ENCODE data around the gene GLRX2. TPM values are rescaled to one million over a fixed set of nuclear protein-coding genes. Genes with fewer than 3 reads are reported as not detected.

The GLRX2 gene
- total and polyA plus RNA-seq, 4 experiments from 2014 or later: 15.0 to 17.0 (median 15.8) TPM

DNA sequence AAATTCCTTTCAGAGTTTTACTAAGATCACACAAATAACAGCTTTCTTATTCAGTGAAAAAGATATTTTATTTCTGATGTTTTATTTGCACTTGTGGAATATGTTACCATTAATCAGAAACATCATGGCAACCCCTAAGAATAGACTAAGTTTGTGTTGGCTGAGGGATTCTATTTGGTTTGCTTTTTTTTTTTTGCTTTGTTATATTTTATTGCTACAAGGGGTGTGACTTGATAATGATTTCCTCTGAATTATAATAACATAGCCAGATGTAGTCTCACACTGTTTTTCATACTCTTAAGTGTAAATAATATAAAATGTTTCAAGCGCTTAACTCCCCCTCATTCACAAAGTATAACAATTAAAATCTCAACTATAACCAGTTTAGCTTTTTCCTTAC is 20.0 kb downstream of the GLRX2 start:
- no peak for DNase-seq
- Mint-ChIP-seq H3K4me3 (no peak overlapping the region), H3K27me3 (no peaks in the 10 kb centered on the region), H3K9me3 (no peaks in the 10 kb centered on the region), H3K36me3 (peaks cover 46 to 51% of the 10 kb centered on the region in 2 donors), H3K4me1 (peaks cover 0 to 7% (median 0%) of the 10 kb centered on the region in 4 donors), H3K27ac (peak overlapping the region in 1 of 7 donors; percentile 27)
- intact Hi-C loops (cut with micrococcal nuclease): no loop called here
- Histone ChIP-seq H3K27me3 (ENCODE audit: insufficient read depth, low read length) (no peaks in the 10 kb centered on the region), H3K4me3 (ENCODE audit: low read length in 2 of 2) (no peak overlapping the region), H3K4me1 (ENCODE audit: insufficient read depth, low read length) (no peaks in the 10 kb centered on the region), H3K27ac (ENCODE audit: low read depth, low read length) (no peak overlapping the region), H3K36me3 (ENCODE audit: insufficient read depth, low read length) (peaks cover 33% of the 10 kb centered on the region), H3K9me3 (ENCODE audit: control insufficient read depth in 1 of 2, low read length in 2 of 2) (no peaks in the 10 kb centered on the region)
- CTCF ChIA-PET (ENCODE audit: partially characterized antibody): interaction anchor here (1.1 to 1.7 kb wide), 3 partner anchors 8 to 38 kb away, joined by 3 to 6 read pairs (median 5); no protein-coding TSS in a partner anchor
- POLR2A ChIA-PET (ENCODE audit: partially characterized antibody): interaction anchor here (0.6 to 1.2 kb wide), 2 partner anchors 27 to 77 kb away, joined by 3 to 7 read pairs; partner anchors contain the start of gene UCHL5

- no peak overlapping the region for H3K4me3 ChIP-seq (ENCODE audit: low read length in 2 of 2)
- H3K4me1 ChIP-seq (ENCODE audit: insufficient read depth, low read length): no peaks in the 10 kb centered on the region
- CTCF ChIA-PET (ENCODE audit: partially characterized antibody): no interaction called here
- H3K9me3 ChIP-seq (ENCODE audit: control insufficient read depth in 1 of 2, low read length in 2 of 2): no peaks in the 10 kb centered on the region
- H3K27me3 Mint-ChIP-seq: no peaks in the 10 kb centered on the region
- H3K27ac ChIP-seq (ENCODE audit: low read depth, low read length): no peak overlapping the region
- intact Hi-C loops (cut with micrococcal nuclease): no loop called here
- peak overlapping the region in 1 of 7 donors; percentile 63 for H3K27ac Mint-ChIP-seq
- peaks cover 54 to 56% of the 10 kb centered on the region in 2 donors for H3K36me3 Mint-ChIP-seq
- peaks cover 0 to 7% (median 0%) of the 10 kb centered on the region in 4 donors for H3K4me1 Mint-ChIP-seq
- H3K9me3 Mint-ChIP-seq: no peaks in the 10 kb centered on the region
- no peaks in the 10 kb centered on the region for H3K27me3 ChIP-seq (ENCODE audit: insufficient read depth, low read length)
- POLR2A ChIA-PET (ENCODE audit: partially characterized antibody): no interaction called here
- no peak overlapping the region for H3K4me3 Mint-ChIP-seq
- peaks cover 35% of the 10 kb centered on the region for H3K36me3 ChIP-seq (ENCODE audit: insufficient read depth, low read length)
- no peak for DNase-seq
These were observed 21.7 kb downstream of the GLRX2 start for GRCh38 chr1:193083365-193084088.

DNA sequence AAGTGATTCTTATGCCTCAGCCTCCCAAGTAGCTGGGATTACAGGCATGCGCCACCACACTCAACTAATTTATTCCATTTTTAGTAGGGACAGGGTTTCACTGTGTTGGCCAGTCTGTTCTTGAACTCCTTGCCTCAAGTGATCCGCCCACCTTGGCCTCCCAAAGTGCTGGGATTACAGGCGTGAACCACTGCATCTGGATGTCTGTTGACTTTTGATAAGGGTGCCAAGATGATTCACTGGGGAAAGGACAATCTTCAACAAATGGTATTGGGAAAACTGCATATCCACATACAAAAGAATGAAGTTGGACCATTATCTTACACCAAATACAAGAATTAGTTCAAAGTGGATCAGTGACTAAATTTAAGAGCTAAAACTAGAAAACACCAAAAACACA is 26.0 kb downstream of the GLRX2 start:
- H3K9me3 ChIP-seq (ENCODE audit: control insufficient read depth in 1 of 2, low read length in 2 of 2): no peaks in the 10 kb centered on the region

DNA sequence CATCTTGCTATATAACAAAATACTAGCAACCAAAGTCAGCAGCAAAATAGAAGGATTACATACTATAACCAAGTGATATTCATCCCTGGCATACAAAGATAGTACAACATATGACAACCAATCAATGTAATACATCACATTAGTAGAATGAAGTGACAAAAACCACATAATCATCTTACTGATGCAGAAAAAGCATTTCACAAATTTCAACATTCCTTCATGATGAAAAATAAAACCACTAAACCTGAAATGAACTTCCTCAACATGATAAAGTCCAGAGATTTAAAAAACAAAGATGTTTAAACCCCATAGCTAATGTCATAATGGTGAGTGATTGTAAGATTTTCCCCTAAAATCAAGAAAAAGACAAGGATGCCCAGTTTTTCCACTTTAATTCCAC is 27.2 kb downstream of the GLRX2 start:
- H3K27ac ChIP-seq (ENCODE audit: low read depth, low read length): no peak overlapping the region
- H3K9me3 Mint-ChIP-seq: no peaks in the 10 kb centered on the region
- H3K27ac Mint-ChIP-seq: no peak overlapping the region
- peaks cover 46 to 47% of the 10 kb centered on the region in 2 donors for H3K36me3 Mint-ChIP-seq
- peaks cover 0 to 11% (median 5%) of the 10 kb centered on the region in 4 donors for H3K4me1 Mint-ChIP-seq
- H3K4me1 ChIP-seq (ENCODE audit: insufficient read depth, low read length): no peaks in the 10 kb centered on the region
- no peak for DNase-seq
- intact Hi-C loops (cut with micrococcal nuclease): no loop called here
- no peaks in the 10 kb centered on the region for H3K27me3 ChIP-seq (ENCODE audit: insufficient read depth, low read length)
- no peaks in the 10 kb centered on the region for H3K27me3 Mint-ChIP-seq
- H3K4me3 Mint-ChIP-seq: no peak overlapping the region
- no peak overlapping the region for H3K4me3 ChIP-seq (ENCODE audit: low read length in 2 of 2)
- peaks cover 27% of the 10 kb centered on the region for H3K36me3 ChIP-seq (ENCODE audit: insufficient read depth, low read length)
- CTCF ChIA-PET (ENCODE audit: partially characterized antibody): no interaction called here
- H3K9me3 ChIP-seq (ENCODE audit: control insufficient read depth in 1 of 2, low read length in 2 of 2): no peaks in the 10 kb centered on the region
- POLR2A ChIA-PET (ENCODE audit: partially characterized antibody): no interaction called here

More for the DNA sequence above, 26.0 kb downstream of the GLRX2 start:
- peaks cover 37% of the 10 kb centered on the region for H3K36me3 ChIP-seq (ENCODE audit: insufficient read depth, low read length)
- ChIA-PET CTCF (ENCODE audit: partially characterized antibody) (no interaction called here), POLR2A (ENCODE audit: partially characterized antibody) (no interaction called here)
- H3K36me3 Mint-ChIP-seq: peaks cover 55 to 57% of the 10 kb centered on the region in 2 donors
- DNase-seq: no peak
- no peaks in the 10 kb centered on the region for H3K9me3 Mint-ChIP-seq
- H3K4me1 Mint-ChIP-seq: peaks cover 0 to 10% (median 5%) of the 10 kb centered on the region in 4 donors
- H3K27ac Mint-ChIP-seq: peak overlapping the region in 1 of 7 donors; percentile 8
- no peak overlapping the region for H3K4me3 ChIP-seq (ENCODE audit: low read length in 2 of 2)
- intact Hi-C loops (cut with micrococcal nuclease): no loop called here
- no peaks in the 10 kb centered on the region for H3K27me3 Mint-ChIP-seq
- no peak overlapping the region for H3K4me3 Mint-ChIP-seq
- no peak overlapping the region for H3K27ac ChIP-seq (ENCODE audit: low read depth, low read length)
- no peaks in the 10 kb centered on the region for H3K4me1 ChIP-seq (ENCODE audit: insufficient read depth, low read length)
- H3K27me3 ChIP-seq (ENCODE audit: insufficient read depth, low read length): no peaks in the 10 kb centered on the region

- no peaks in the 10 kb centered on the region for H3K27me3 Mint-ChIP-seq
- no peaks in the 10 kb centered on the region for H3K9me3 Mint-ChIP-seq
- peaks cover 31 to 55% (median 46%) of the 10 kb centered on the region in 4 donors for H3K4me1 Mint-ChIP-seq
- peak overlapping the region; percentile 39 for H3K27ac ChIP-seq (ENCODE audit: low read depth, low read length)
- peak overlapping the region in 6 of 8 donors; percentile 7 to 74 (median 43) for H3K4me3 Mint-ChIP-seq
- H3K4me1 ChIP-seq (ENCODE audit: insufficient read depth, low read length): peaks cover 29% of the 10 kb centered on the region
- H3K36me3 ChIP-seq (ENCODE audit: insufficient read depth, low read length): no peaks in the 10 kb centered on the region
- H3K4me3 ChIP-seq (ENCODE audit: low read length in 2 of 2): no peak overlapping the region
- DNase-seq: peak in 2 of 5 donors; percentile 4 to 33
- ChIA-PET POLR2A (ENCODE audit: partially characterized antibody) (interaction anchor here (1.6 to 2.2 kb wide), 2 partner anchors 12 to 33 kb away, joined by 4 to 9 read pairs; partner anchors contain the start of genes RO60 and UCHL5), CTCF (ENCODE audit: partially characterized antibody) (interaction anchor here (0.7 to 2.4 kb wide), 5 partner anchors 12 to 1223 kb away, joined by 3 to 13 read pairs (median 5); partner anchors contain the start of genes RO60 and UCHL5)
- intact Hi-C loops (cut with micrococcal nuclease): no loop called here
- H3K27me3 ChIP-seq (ENCODE audit: insufficient read depth, low read length): no peaks in the 10 kb centered on the region
- peak overlapping the region; percentile 43 to 90 (median 84) for H3K27ac Mint-ChIP-seq
- no peaks in the 10 kb centered on the region for H3K9me3 ChIP-seq (ENCODE audit: control insufficient read depth in 1 of 2, low read length in 2 of 2)
- H3K36me3 Mint-ChIP-seq: peaks cover 11 to 26% of the 10 kb centered on the region in 2 donors
These were observed 34.3 kb downstream of the GLRX2 start for GRCh38 chr1:193070942-193071341.

DNA sequence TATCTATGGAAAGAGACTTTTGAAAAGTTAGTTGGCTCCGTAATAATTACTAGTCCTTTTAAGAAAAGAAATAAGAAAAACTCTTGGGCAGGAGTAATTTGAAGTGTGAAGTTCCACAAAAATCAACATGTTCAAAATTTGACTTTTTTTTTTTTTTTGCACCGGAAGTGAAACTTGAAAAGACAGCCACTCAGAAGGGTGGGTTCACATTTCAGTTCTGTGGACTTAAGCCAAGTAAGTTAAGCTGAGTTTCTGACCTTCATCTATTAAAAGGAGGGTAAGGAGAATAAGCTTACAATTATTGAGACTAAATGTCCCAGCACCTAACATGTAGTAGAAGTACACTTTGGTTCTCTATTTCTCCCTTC is 34.8 kb downstream of the GLRX2 start:
- CTCF ChIA-PET (ENCODE audit: partially characterized antibody): interaction anchor here (0.7 to 2.4 kb wide), 5 partner anchors 12 to 1223 kb away, joined by 3 to 13 read pairs (median 5); partner anchors contain the start of genes RO60 and UCHL5
- Mint-ChIP-seq H3K27me3 (no peaks in the 10 kb centered on the region), H3K27ac (peak overlapping the region; percentile 39 to 82 (median 62)), H3K4me1 (peaks cover 35 to 60% (median 49%) of the 10 kb centered on the region in 4 donors), H3K9me3 (no peaks in the 10 kb centered on the region), H3K4me3 (peak overlapping the region in 6 of 8 donors; percentile 9 to 48 (median 24)), H3K36me3 (peaks cover 6 to 22% of the 10 kb centered on the region in 2 donors)
- intact Hi-C loops (cut with micrococcal nuclease): no loop called here
- no peak overlapping the region for H3K4me3 ChIP-seq (ENCODE audit: low read length in 2 of 2)
- H3K4me1 ChIP-seq (ENCODE audit: insufficient read depth, low read length): peaks cover 33% of the 10 kb centered on the region
- H3K27me3 ChIP-seq (ENCODE audit: insufficient read depth, low read length): no peaks in the 10 kb centered on the region
- H3K9me3 ChIP-seq (ENCODE audit: control insufficient read depth in 1 of 2, low read length in 2 of 2): no peaks in the 10 kb centered on the region
- POLR2A ChIA-PET (ENCODE audit: partially characterized antibody): interaction anchor here (1.0 to 2.2 kb wide), 4 partner anchors 12 to 264 kb away, joined by 3 to 9 read pairs (median 4); partner anchors contain the start of genes RO60 and UCHL5
- H3K36me3 ChIP-seq (ENCODE audit: insufficient read depth, low read length): no peaks in the 10 kb centered on the region
- DNase-seq: peak in 1 of 5 donors; percentile 1
- H3K27ac ChIP-seq (ENCODE audit: low read depth, low read length): no peak overlapping the region

DNA sequence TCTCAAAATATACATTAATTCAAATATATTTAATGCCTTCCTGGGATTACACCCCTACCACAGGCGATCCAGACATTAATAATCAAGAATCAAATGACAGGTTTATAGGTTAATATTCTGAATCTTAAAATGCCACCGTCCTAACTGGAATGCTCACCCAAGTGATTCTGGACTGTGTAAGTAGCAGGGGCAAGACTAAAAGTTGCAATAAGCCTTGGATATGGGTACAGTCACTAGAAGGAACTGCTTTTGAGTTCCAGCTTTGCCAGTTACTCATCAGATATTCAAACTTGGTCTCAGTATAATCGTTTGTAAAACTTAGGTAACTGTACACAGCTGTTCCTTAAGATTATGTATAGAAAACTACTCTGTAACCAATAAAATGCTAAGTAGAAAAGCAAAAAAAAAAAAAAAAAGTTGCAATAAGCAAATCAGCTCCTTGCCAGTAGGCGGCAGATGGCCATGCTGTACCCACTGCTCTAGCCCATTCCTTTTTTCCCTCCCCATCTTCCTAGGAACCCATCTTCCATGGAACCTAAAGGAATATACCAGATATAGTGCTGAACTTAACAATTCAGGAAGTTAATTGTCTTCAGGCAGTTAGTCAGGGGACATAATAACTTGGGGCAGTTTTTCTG is 35.3 kb downstream of the GLRX2 start:
- no peaks in the 10 kb centered on the region for H3K27me3 Mint-ChIP-seq
- H3K27me3 ChIP-seq (ENCODE audit: insufficient read depth, low read length): no peaks in the 10 kb centered on the region

More for the DNA sequence above, 35.3 kb downstream of the GLRX2 start:
- Histone ChIP-seq H3K4me3 (ENCODE audit: low read length in 2 of 2) (no peak overlapping the region), H3K36me3 (ENCODE audit: insufficient read depth, low read length) (no peaks in the 10 kb centered on the region), H3K9me3 (ENCODE audit: control insufficient read depth in 1 of 2, low read length in 2 of 2) (no peaks in the 10 kb centered on the region), H3K27ac (ENCODE audit: low read depth, low read length) (no peak overlapping the region), H3K4me1 (ENCODE audit: insufficient read depth, low read length) (peaks cover 38% of the 10 kb centered on the region)
- Mint-ChIP-seq H3K4me1 (peaks cover 39 to 63% (median 53%) of the 10 kb centered on the region in 4 donors), H3K4me3 (peak overlapping the region in 6 of 8 donors; percentile 9 to 48 (median 24)), H3K9me3 (no peaks in the 10 kb centered on the region), H3K36me3 (peaks cover 6 to 21% of the 10 kb centered on the region in 2 donors), H3K27ac (peak overlapping the region; percentile 39 to 82 (median 62))
- CTCF ChIA-PET (ENCODE audit: partially characterized antibody): interaction anchor here (1.6 to 2.4 kb wide), 2 partner anchors 11 to 53 kb away, joined by 5 to 13 read pairs; partner anchors contain the start of genes RO60 and UCHL5
- intact Hi-C loops (cut with micrococcal nuclease): no loop called here
- POLR2A ChIA-PET (ENCODE audit: partially characterized antibody): interaction anchor here (1.0 to 1.3 kb wide), 2 partner anchors 12 to 264 kb away, joined by 3 to 5 read pairs; no protein-coding TSS in a partner anchor
- DNase-seq: no peak
